HepG2 (cell line): ENCODE results near the gene EDNRA. TPM values are rescaled to one million over a fixed set of nuclear protein-coding genes. Genes with fewer than 3 reads are reported as not detected.
A peak's percentile ranks its signal among the peaks of the same experiment; 100 is the strongest.

ENCODE experiments used
- ATAC-seq: fragments of 200-7000 bp; cut with Tn5 transposase; 3 replicates; pipeline ENCODE4 v1.9.1; 2020; ENCODE audit warnings: mild to moderate bottlenecking, moderate library complexity
- BruUV-seq: library from RNA; stranded (reverse); fragments of 400-500 nt; replicated peaks from 2 replicates; lab custom pipeline; 2021; lab: Mats Ljungman, UMichigan
- CTCF ChIA-PET: fragments of 300-600 bp; formaldehyde crosslinking; extraction: SDS; loops from one replicate; lab custom pipeline; 2021; ENCODE audit warnings: low total read pairs, inconsistent platforms, low intra/inter-chr PET ratio; lab: Yijun Ruan, JAX
- POLR2A ChIA-PET: fragments of 350-600 bp; sonication (Branson Sonifier 250); formaldehyde crosslinking; loops from one replicate; lab custom pipeline; 2020; ENCODE audit warnings: antibody characterized with exemption, inconsistent platforms; lab: Yijun Ruan, JAX
- DNase-seq: peaks from one replicate; pipeline ENCODE4 v3.0.0-alpha.2; 2015; ENCODE audit warnings: low spot score
- FAIRE-seq: peaks from 3 replicates; lab custom pipeline; 2011; peaks lifted over from hg19 to GRCh38; lab: Jason Lieb, UNC
- H2AFZ ChIP-seq: one replicate; pipeline ENCODE4 v1.6.1; 2011; ENCODE audit warnings: low read length, inconsistent platforms
- H3K27ac ChIP-seq: fragments of 300-600 bp; 3 replicates; pipeline ENCODE4 v1.8.0; 2011; ENCODE audit warnings: mixed run types, mild to moderate bottlenecking, mixed read lengths, low read length, inconsistent platforms; ENCODE audit not compliant: insufficient read depth; ENCODE audit errors: extremely low read length
- H3K27me3 ChIP-seq, 2 experiments: fragments of 200-600 bp in 1 of 2; 2 replicates in 1 of 2; 3 replicates in 1 of 2; pipeline versions ENCODE4 v1.6.0 to v1.8.0; 2011; ENCODE audit warnings: low read length in 2 of 2, mild to moderate bottlenecking in 2 of 2, moderate library complexity in 2 of 2, inconsistent platforms in 1 of 2; ENCODE audit not compliant: insufficient read depth in 2 of 2, control insufficient read depth in 1 of 2
- H3K36me3 ChIP-seq, 2 experiments: fragments of 200-600 bp in 1 of 2; replicated peaks in 1 of 2; 2 replicates in 1 of 2; 3 replicates in 1 of 2; pipeline versions ENCODE4 v1.5.1 to v1.8.0; 2011; ENCODE audit warnings: low read length in 2 of 2, inconsistent platforms in 1 of 2; ENCODE audit not compliant: insufficient read depth in 2 of 2, control insufficient read depth in 1 of 2
- H3K4me1 ChIP-seq: 2 replicates; pipeline ENCODE4 v1.5.1; 2012; ENCODE audit warnings: low read length, inconsistent platforms; ENCODE audit not compliant: insufficient read depth
- H3K4me2 ChIP-seq: 2 replicates; pipeline ENCODE4 v1.6.0; 2011; ENCODE audit warnings: low read depth, low read length, inconsistent platforms
- H3K4me3 ChIP-seq, 3 experiments: fragments of 200-600 bp in 1 of 3; sonication (generic), shearing (Covaris generic) in 1 of 3; replicated peaks in 1 of 3; 2 replicates each; pipeline ENCODE4 v1.5.1; 2011 to 2016; ENCODE audit warnings: low read length in 3 of 3, inconsistent platforms in 2 of 3, low read depth in 2 of 3, mild to moderate bottlenecking in 2 of 3, control low read depth in 1 of 3, mixed read lengths in 1 of 3; ENCODE audit not compliant: insufficient read depth in 1 of 3
- H3K79me2 ChIP-seq: one replicate; pipeline ENCODE4 v1.6.1; 2011; ENCODE audit warnings: low read length, inconsistent platforms; ENCODE audit not compliant: insufficient read depth
- H3K9ac ChIP-seq: 2 replicates; pipeline ENCODE4 v1.6.0; 2011; ENCODE audit warnings: mild to moderate bottlenecking, low read depth, low read length, inconsistent platforms; ENCODE audit not compliant: insufficient read depth
- H3K9me3 ChIP-seq: 2 replicates; pipeline ENCODE4 v1.5.1; 2012; ENCODE audit warnings: mild to moderate bottlenecking, low read length
- H4K20me1 ChIP-seq: 2 replicates; pipeline ENCODE4 v1.6.0; 2011; ENCODE audit warnings: inconsistent platforms, mild to moderate bottlenecking, low read length, moderate library complexity; ENCODE audit not compliant: insufficient read depth
- FOXK2 ChIP-seq: fragments of 450-650 bp; IDR thresholded peaks from 2 replicates; pipeline ENCODE4 v1.6.1; 2016
- KLF13 ChIP-seq: sonication (generic); formaldehyde crosslinking; IDR thresholded peaks from 2 replicates; pipeline ENCODE4 v1.4.0; 2020; ENCODE audit warnings: mild to moderate bottlenecking, missing genetic modification reagents
- MAFF ChIP-seq: IDR thresholded peaks from 2 replicates; pipeline ENCODE4 v1.6.1; 2011; ENCODE audit warnings: low read depth, low read length, improper control_type of control experiment
- MAFK ChIP-seq, 2 experiments: IDR thresholded peaks in 1 of 2; conservative IDR thresholded peaks in 1 of 2; 2 replicates each; pipeline ENCODE4 v1.6.1; 2011; ENCODE audit warnings: improper control_type of control experiment in 2 of 2, low read length in 2 of 2
- MIER2 ChIP-seq: IDR thresholded peaks from 2 replicates; pipeline ENCODE4 v1.6.1; 2016; ENCODE audit warnings: missing biosample characterization, missing genetic modification reagents
- SOX6 ChIP-seq, 2 experiments: fragments of 450-650 bp in 1 of 2; sonication (generic) in 1 of 2; formaldehyde crosslinking in 1 of 2; IDR thresholded peaks; 2 replicates each; pipeline versions ENCODE4 v1.4.0 to v1.6.1; 2017 to 2020; ENCODE audit warnings: antibody characterized with exemption in 1 of 2, mild to moderate bottlenecking in 1 of 2, missing genetic modification reagents in 1 of 2
- TCF12 ChIP-seq, 2 experiments: fragments of 450-650 bp in 1 of 2; sonication (generic) in 1 of 2; formaldehyde crosslinking in 1 of 2; IDR thresholded peaks; 2 replicates each; pipeline versions ENCODE4 v1.6.1 to v1.8.0; 2017 to 2022; ENCODE audit warnings: antibody characterized with exemption in 1 of 2, mild to moderate bottlenecking in 1 of 2, missing genetic modification reagents in 1 of 2, moderate library complexity in 1 of 2
- ZNF205 ChIP-seq: IDR thresholded peaks from 2 replicates; pipeline ENCODE4 v1.6.1; 2018; ENCODE audit warnings: missing biosample characterization, missing genetic modification reagents
- ZNF282 ChIP-seq: fragments of 450-650 bp; IDR thresholded peaks from 2 replicates; pipeline ENCODE4 v1.6.1; 2018; ENCODE audit not compliant: partially characterized antibody
- ZNF431 ChIP-seq: sonication (generic); formaldehyde crosslinking; IDR thresholded peaks from 2 replicates; pipeline ENCODE4 v1.9.0; 2022; ENCODE audit warnings: missing genetic modification reagents, low read depth, mild to moderate bottlenecking, borderline replicate concordance
- ZNF674 ChIP-seq: sonication (generic); formaldehyde crosslinking; IDR thresholded peaks from 2 replicates; pipeline ENCODE4 v1.5.0; 2020; ENCODE audit warnings: low read depth, mild to moderate bottlenecking, missing genetic modification reagents
- ZNF720 ChIP-seq: sonication (generic); formaldehyde crosslinking; IDR thresholded peaks from 2 replicates; pipeline ENCODE4 v1.4.0; 2020; ENCODE audit warnings: missing genetic modification reagents
- ZNF746 ChIP-seq: sonication (generic); formaldehyde crosslinking; IDR thresholded peaks from 2 replicates; pipeline ENCODE4 v1.8.0; 2022; ENCODE audit warnings: mild to moderate bottlenecking, missing genetic modification reagents
- WGBS: methylation state at CpG from one replicate; pipeline ENCODE4 v1.1.6; 2017; ENCODE audit warnings: low lambda C conversion rate; 5-methylcytosine and 5-hydroxymethylcytosine counted together
- in situ Hi-C: cut with HindIII; loops from 2 replicates; pipeline ENCODE4 v1.10.0; 2017; ENCODE audit warnings: low pct_unique_long_range_greater_than_20kb; ENCODE audit not compliant: extremely low pct_ligation_motif_present
- intact Hi-C: fragments of 100-400 bp; cut with micrococcal nuclease; formaldehyde crosslinking; loops from one replicate; pipeline ENCODE4 v1.10.0; 2022; ENCODE audit not compliant: unreplicated experiment
- polyA plus RNA-seq, 8 experiments: library from polyadenylated mRNA; depleted of rRNA in 3 of 8; stranded (reverse) in 7 of 8; unstranded in 1 of 8; fragments of >200 nt; fragmentation: Illumina TruSeq in 4 of 8; extraction: Trizol in 4 of 8; gene quantifications; 2 replicates each; pipeline versions ENCODE4 v1.2.1 to v1.2.3, GENCODE V29; 2011 to 2016; ENCODE audit warnings: low read depth in 4 of 8, missing spikeins in 1 of 8, mixed read lengths in 1 of 8; ENCODE audit not compliant: insufficient read depth in 1 of 8
- total RNA-seq, 5 experiments: library from RNA; depleted of rRNA; stranded (reverse); fragments of >200 nt; fragmentation: Illumina TruSeq; extraction: Trizol; gene quantifications; 2 replicates each; pipeline ENCODE4 v1.2.3, GENCODE V29; 2016; ENCODE audit warnings: low read depth in 1 of 5
- TF ChIP-seq, protein P1 (sequence below): sonication (generic); formaldehyde crosslinking; IDR thresholded peaks from 2 replicates; pipeline ENCODE4 v1.5.0; 2020; ENCODE audit warnings: mild to moderate bottlenecking, missing genetic modification reagents, borderline replicate concordance

The EDNRA gene
- total and polyA plus RNA-seq, 2 of the 13 experiments (the other 11 are each of a cell fraction or from before 2014, with no cell fraction given): not detected

- TF ChIP-seq TCF12 (IDR thresholded peaks at IDR 0.05): no peak
- TF ChIP-seq TCF12 (CRISPR knock-in tag; IDR thresholded peaks at IDR 0.05): no peak
These were observed 67.4 kb downstream of the EDNRA start (continued) for GRCh38 chr4:147548256-147548655.

- no peak for ATAC-seq
- POLR2A ChIA-PET: no interaction called here
- Histone ChIP-seq H3K79me2 (no peaks in the 10 kb centered on the region), H3K27ac (no peak overlapping the region), H4K20me1 (no peaks in the 10 kb centered on the region), H2AFZ (no peak overlapping the region), H3K4me2 (0 out of 2 replicates have a peak overlapping the region, but pooled peaks have one; percentile 11), H3K36me3 (no peaks in the 10 kb centered on the region), H3K9ac (no peak overlapping the region), H3K27me3 (no peaks in the 10 kb centered on the region), H3K9me3 (no peaks in the 10 kb centered on the region), H3K4me1 (no peaks in the 10 kb centered on the region), H3K4me3 (no peak overlapping the region)
- DNase-seq: no peak
- CTCF ChIA-PET: no interaction called here
- no peak for TF ChIP-seq ZNF674 (CRISPR knock-in tag)
- no peak for TF ChIP-seq KLF13 (CRISPR knock-in tag)
- no peak for TF ChIP-seq ZNF431
- no peak for TF ChIP-seq ZNF720
- TF ChIP-seq FOXK2: no peak
- TF ChIP-seq ZNF282: no peak
- no peak for TF ChIP-seq MIER2 (CRISPR knock-in tag)
- TF ChIP-seq SOX6 (IDR thresholded peaks at IDR 0.05): no peak
- no peak for TF ChIP-seq SOX6 (CRISPR knock-in tag; IDR thresholded peaks at IDR 0.05)
- peak; percentile 69 to 82; a peak in 3 of 4 replicates for TF ChIP-seq MAFK (conservative IDR thresholded peaks at IDR 0.05 in 1 of 2, IDR thresholded peaks at IDR 0.05 in 1 of 2; ENCODE audit: low read length in 2 of 2)
- no peak for TF ChIP-seq ZNF205 (CRISPR knock-in tag)
- peak; percentile 66 for TF ChIP-seq MAFF
- TF ChIP-seq ZNF746 (CRISPR knock-in tag): no peak
- TF ChIP-seq, protein P1, sequence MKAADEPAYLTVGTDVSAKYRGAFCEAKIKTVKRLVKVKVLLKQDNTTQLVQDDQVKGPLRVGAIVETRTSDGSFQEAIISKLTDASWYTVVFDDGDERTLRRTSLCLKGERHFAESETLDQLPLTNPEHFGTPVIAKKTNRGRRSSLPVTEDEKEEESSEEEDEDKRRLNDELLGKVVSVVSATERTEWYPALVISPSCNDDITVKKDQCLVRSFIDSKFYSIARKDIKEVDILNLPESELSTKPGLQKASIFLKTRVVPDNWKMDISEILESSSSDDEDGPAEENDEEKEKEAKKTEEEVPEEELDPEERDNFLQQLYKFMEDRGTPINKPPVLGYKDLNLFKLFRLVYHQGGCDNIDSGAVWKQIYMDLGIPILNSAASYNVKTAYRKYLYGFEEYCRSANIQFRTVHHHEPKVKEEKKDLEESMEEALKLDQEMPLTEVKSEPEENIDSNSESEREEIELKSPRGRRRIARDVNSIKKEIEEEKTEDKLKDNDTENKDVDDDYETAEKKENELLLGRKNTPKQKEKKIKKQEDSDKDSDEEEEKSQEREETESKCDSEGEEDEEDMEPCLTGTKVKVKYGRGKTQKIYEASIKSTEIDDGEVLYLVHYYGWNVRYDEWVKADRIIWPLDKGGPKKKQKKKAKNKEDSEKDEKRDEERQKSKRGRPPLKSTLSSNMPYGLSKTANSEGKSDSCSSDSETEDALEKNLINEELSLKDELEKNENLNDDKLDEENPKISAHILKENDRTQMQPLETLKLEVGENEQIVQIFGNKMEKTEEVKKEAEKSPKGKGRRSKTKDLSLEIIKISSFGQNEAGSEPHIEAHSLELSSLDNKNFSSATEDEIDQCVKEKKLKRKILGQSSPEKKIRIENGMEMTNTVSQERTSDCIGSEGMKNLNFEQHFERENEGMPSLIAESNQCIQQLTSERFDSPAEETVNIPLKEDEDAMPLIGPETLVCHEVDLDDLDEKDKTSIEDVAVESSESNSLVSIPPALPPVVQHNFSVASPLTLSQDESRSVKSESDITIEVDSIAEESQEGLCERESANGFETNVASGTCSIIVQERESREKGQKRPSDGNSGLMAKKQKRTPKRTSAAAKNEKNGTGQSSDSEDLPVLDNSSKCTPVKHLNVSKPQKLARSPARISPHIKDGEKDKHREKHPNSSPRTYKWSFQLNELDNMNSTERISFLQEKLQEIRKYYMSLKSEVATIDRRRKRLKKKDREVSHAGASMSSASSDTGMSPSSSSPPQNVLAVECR (CRISPR knock-in tag): no peak
- no TSS peak for BruUV-seq
- intact Hi-C loops: no loop called here
- no peak for FAIRE-seq
- in situ Hi-C loops: no loop called here
- WGBS: under 1% methylated on average over 8 of the region's 8 CpGs
These were observed 69.8 kb downstream of the EDNRA start for GRCh38 chr4:147550626-147551246.
